ENCODE results near the gene ASIC3. TPM values are rescaled to one million over a fixed set of nuclear protein-coding genes. Genes with fewer than 3 reads are reported as not detected.

The ASIC3 gene
- polyA plus RNA-seq, 1 donor (not counting 4 experiments of a cell fraction or from before 2014, with no cell fraction given), result 0.35 TPM

DNA sequence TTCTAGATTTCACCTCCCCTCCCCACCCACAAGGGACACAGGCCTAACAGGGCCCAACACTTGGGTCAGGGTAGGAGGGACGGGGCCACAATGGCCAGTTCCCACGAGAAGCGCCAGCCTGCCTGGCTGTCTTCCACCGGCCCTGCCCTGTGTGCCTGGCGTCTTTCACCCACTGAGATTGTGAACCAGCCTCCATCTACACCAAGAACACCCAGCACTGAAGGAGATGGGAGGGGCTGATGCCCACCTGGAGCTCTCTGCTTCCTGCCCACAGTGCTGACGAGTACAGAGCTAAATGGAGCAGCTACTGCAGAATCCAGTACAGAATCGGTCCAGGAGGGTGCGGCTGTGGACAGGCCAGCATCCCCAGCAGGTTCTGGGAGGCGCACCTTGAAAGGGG, 2.4 kb upstream of the ASIC3 start:
- peaks cover 5 to 14% of the 10 kb centered on the region in 2 experiments for H3K36me3 ChIP-seq (ENCODE audit: control insufficient read depth in 2 of 2, extremely low read depth in 1 of 2, insufficient read depth in 2 of 2, low read length in 2 of 2)
- H2AFZ ChIP-seq (ENCODE audit: control insufficient read depth, low read length), result no peak overlapping the region
- H3K9ac ChIP-seq (ENCODE audit: control insufficient read depth, extremely low read depth, insufficient read depth, low read length), result no peak overlapping the region
- no peak for TF ChIP-seq EZH2 (IDR thresholded peaks at IDR 0.05; ENCODE audit: low read length)
- TF ChIP-seq, protein P1, sequence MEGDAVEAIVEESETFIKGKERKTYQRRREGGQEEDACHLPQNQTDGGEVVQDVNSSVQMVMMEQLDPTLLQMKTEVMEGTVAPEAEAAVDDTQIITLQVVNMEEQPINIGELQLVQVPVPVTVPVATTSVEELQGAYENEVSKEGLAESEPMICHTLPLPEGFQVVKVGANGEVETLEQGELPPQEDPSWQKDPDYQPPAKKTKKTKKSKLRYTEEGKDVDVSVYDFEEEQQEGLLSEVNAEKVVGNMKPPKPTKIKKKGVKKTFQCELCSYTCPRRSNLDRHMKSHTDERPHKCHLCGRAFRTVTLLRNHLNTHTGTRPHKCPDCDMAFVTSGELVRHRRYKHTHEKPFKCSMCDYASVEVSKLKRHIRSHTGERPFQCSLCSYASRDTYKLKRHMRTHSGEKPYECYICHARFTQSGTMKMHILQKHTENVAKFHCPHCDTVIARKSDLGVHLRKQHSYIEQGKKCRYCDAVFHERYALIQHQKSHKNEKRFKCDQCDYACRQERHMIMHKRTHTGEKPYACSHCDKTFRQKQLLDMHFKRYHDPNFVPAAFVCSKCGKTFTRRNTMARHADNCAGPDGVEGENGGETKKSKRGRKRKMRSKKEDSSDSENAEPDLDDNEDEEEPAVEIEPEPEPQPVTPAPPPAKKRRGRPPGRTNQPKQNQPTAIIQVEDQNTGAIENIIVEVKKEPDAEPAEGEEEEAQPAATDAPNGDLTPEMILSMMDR (optimal IDR thresholded peaks at IDR 0.05 in 1 of 3, IDR thresholded peaks at IDR 0.05 in 1 of 3, conservative IDR thresholded peaks at IDR 0.05 in 1 of 3; ENCODE audit: extremely low read depth in 1 of 3, insufficient read depth in 2 of 3, low read length in 3 of 3), result no peak
- H3K4me1 ChIP-seq (ENCODE audit: control insufficient read depth, extremely low read depth, insufficient read depth, low read length), result peaks cover 3% of the 10 kb centered on the region
- H4K20me1 ChIP-seq (ENCODE audit: control insufficient read depth, extremely low read depth, insufficient read depth, low read length), result no peaks in the 10 kb centered on the region
- H3K79me2 ChIP-seq (ENCODE audit: control insufficient read depth, insufficient read depth, low read length), result no peaks in the 10 kb centered on the region
- H3K27ac ChIP-seq (ENCODE audit: control insufficient read depth, insufficient read depth, low read length), result no peak overlapping the region
- DNase-seq (ENCODE audit: low read depth, low spot score) (no peak), FAIRE-seq (no peak)
- dilution Hi-C loops (cut with MboI; ENCODE audit: extremely low pct_ligation_motif_present, low sequenced_read_pairs), result no loop called here
- no peak overlapping the region for H3K4me3 ChIP-seq (ENCODE audit: control insufficient read depth in 2 of 3, extremely low read depth in 1 of 3, insufficient read depth in 2 of 3, low read depth in 1 of 3, low read length in 3 of 3)
- no peaks in the 10 kb centered on the region for H3K9me3 ChIP-seq (ENCODE audit: control insufficient read depth, low read depth, low read length)
- H3K9me1 ChIP-seq (ENCODE audit: control insufficient read depth, extremely low read depth, insufficient read depth, low read length), result no peaks in the 10 kb centered on the region
- peaks cover 4% of the 10 kb centered on the region for H3K27me3 ChIP-seq (ENCODE audit: control insufficient read depth, extremely low read depth, insufficient read depth, low read length)
- H3K4me2 ChIP-seq (ENCODE audit: control insufficient read depth, extremely low read depth, insufficient read depth, low read depth, low read length), result no peak overlapping the region

DNA sequence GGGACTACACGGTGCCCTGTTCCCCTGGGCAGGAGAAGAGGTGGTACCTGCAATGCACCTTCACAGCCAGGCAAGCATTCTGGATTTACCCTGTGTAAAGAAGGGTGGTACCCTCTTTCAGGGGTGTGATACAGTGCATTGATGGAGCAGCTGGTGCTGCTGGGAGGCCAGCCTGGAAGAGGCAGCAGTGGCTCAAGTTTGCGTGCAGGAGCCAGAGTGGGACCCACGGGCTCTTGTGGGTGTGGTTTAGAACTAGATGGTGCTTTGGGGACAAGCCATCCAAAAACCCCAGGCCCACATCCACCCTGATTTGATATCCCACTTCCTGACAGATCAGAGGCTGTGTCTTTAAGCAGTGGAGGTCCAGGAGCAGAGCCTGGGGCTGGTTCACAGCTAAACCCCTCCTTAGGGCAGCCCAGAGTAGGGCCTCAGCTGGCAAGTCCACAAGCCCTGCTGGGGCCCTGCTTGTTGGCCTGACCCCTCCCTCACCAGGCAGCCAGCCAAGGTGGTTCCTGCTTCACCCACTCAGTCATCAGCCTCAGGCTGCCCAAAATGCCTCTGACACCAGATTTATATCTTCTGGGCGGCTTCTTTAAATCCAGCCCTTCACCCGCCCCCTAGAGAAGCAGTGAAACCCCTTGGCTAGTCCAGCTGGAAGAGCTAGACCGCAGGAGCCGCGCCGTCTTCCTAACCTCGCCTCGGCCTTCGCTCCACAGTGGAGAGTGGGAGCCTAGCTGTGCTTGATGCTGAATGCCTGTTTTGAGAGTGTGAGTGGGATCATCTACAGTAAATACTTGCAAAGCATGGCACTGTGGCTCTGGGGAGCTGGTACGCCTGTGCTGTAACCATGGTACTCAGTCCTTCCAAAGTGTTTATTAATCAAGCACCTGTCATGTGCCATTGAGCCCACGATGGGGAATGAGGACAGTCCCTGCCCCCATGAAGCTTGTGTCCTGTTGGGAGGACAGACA, 1.4 kb upstream of the ASIC3 start:
- Histone ChIP-seq H3K9me1 (ENCODE audit: control insufficient read depth, extremely low read depth, insufficient read depth, low read length) (no peaks in the 10 kb centered on the region), H3K4me3 (ENCODE audit: control insufficient read depth in 2 of 3, extremely low read depth in 1 of 3, insufficient read depth in 2 of 3, low read depth in 1 of 3, low read length in 3 of 3) (no peak overlapping the region), H3K9me3 (ENCODE audit: control insufficient read depth, low read depth, low read length) (no peaks in the 10 kb centered on the region), H3K27me3 (ENCODE audit: control insufficient read depth, extremely low read depth, insufficient read depth, low read length) (peaks cover 4% of the 10 kb centered on the region), H4K20me1 (ENCODE audit: control insufficient read depth, extremely low read depth, insufficient read depth, low read length) (no peaks in the 10 kb centered on the region), H2AFZ (ENCODE audit: control insufficient read depth, low read length) (no peak overlapping the region), H3K4me2 (ENCODE audit: control insufficient read depth, extremely low read depth, insufficient read depth, low read depth, low read length) (no peak overlapping the region), H3K27ac (ENCODE audit: control insufficient read depth, insufficient read depth, low read length) (no peak overlapping the region), H3K79me2 (ENCODE audit: control insufficient read depth, insufficient read depth, low read length) (no peaks in the 10 kb centered on the region), H3K4me1 (ENCODE audit: control insufficient read depth, extremely low read depth, insufficient read depth, low read length) (peaks cover 3% of the 10 kb centered on the region), H3K9ac (ENCODE audit: control insufficient read depth, extremely low read depth, insufficient read depth, low read length) (no peak overlapping the region), H3K36me3 (ENCODE audit: control insufficient read depth in 2 of 2, extremely low read depth in 1 of 2, insufficient read depth in 2 of 2, low read length in 2 of 2) (peaks cover 5 to 14% of the 10 kb centered on the region in 2 experiments)
- TF ChIP-seq, protein P1 (optimal IDR thresholded peaks at IDR 0.05 in 1 of 3, IDR thresholded peaks at IDR 0.05 in 1 of 3, conservative IDR thresholded peaks at IDR 0.05 in 1 of 3; ENCODE audit: extremely low read depth in 1 of 3, insufficient read depth in 2 of 3, low read length in 3 of 3), result no peak
- no peak for TF ChIP-seq EZH2 (IDR thresholded peaks at IDR 0.05; ENCODE audit: low read length)
- dilution Hi-C loops (cut with MboI; ENCODE audit: extremely low pct_ligation_motif_present, low sequenced_read_pairs), result no loop called here
- DNase-seq (ENCODE audit: low read depth, low spot score), result no peak
- no peak for FAIRE-seq
